HEK293 (cell line): ENCODE measurements around the gene BEST1.

Source experiments
- FEZF1 ChIP-seq: fragments of 450-650 bp; formaldehyde crosslinking; IDR thresholded peaks from 2 replicates; pipeline ENCODE4 v1.5.1; 2016; ENCODE audit warnings: missing biosample characterization, missing genetic modification characterization
- HOXD13 ChIP-seq: sonication (generic); formaldehyde crosslinking; IDR thresholded peaks from 2 replicates; pipeline ENCODE4 v1.8.0; 2022; ENCODE audit warnings: missing genetic modification reagents, borderline replicate concordance
- OVOL3 ChIP-seq: fragments of 450-650 bp; formaldehyde crosslinking; IDR thresholded peaks from 2 replicates; pipeline ENCODE4 v1.5.1; 2016; ENCODE audit warnings: missing biosample characterization, missing genetic modification characterization
- ZNF114 ChIP-seq: fragments of 450-650 bp; formaldehyde crosslinking; IDR thresholded peaks from 2 replicates; pipeline ENCODE4 v1.5.0; 2017; ENCODE audit warnings: missing biosample characterization, missing genetic modification characterization
- ZNF157 ChIP-seq: fragments of 450-650 bp; formaldehyde crosslinking; IDR thresholded peaks from 2 replicates; pipeline ENCODE4 v1.5.1; 2016; ENCODE audit warnings: missing biosample characterization, missing genetic modification characterization
- ZNF2 ChIP-seq: fragments of 450-650 bp; formaldehyde crosslinking; IDR thresholded peaks from 2 replicates; pipeline ENCODE4 v1.5.1; 2016; ENCODE audit warnings: missing biosample characterization, missing genetic modification characterization
- ZNF248 ChIP-seq: fragments of 450-650 bp; formaldehyde crosslinking; IDR thresholded peaks from 2 replicates; pipeline ENCODE4 v1.5.1; 2017; ENCODE audit warnings: missing biosample characterization, missing genetic modification characterization
- ZNF292 ChIP-seq: fragments of 450-650 bp; formaldehyde crosslinking; IDR thresholded peaks from 2 replicates; pipeline ENCODE4 v1.5.1; 2016; ENCODE audit warnings: low read depth, missing biosample characterization, missing genetic modification characterization, borderline replicate concordance
- ZNF416 ChIP-seq: fragments of 450-650 bp; formaldehyde crosslinking; IDR thresholded peaks from 2 replicates; pipeline ENCODE4 v1.5.1; 2016; ENCODE audit warnings: missing biosample characterization, missing genetic modification characterization
- ZNF433 ChIP-seq: fragments of 450-650 bp; formaldehyde crosslinking; IDR thresholded peaks from 2 replicates; pipeline ENCODE4 v1.5.1; 2016; ENCODE audit warnings: missing biosample characterization, missing genetic modification characterization, low read depth
- ZNF560 ChIP-seq: fragments of 450-650 bp; formaldehyde crosslinking; IDR thresholded peaks from 2 replicates; pipeline ENCODE4 v1.5.1; 2017; ENCODE audit warnings: missing biosample characterization, missing genetic modification characterization, borderline replicate concordance
- ZNF596 ChIP-seq: fragments of 450-650 bp; IDR thresholded peaks from 2 replicates; pipeline ENCODE4 v1.5.0; 2018; ENCODE audit warnings: missing biosample characterization, mild to moderate bottlenecking, missing genetic modification characterization, moderate library complexity
- ZNF600 ChIP-seq: fragments of 450-650 bp; formaldehyde crosslinking; IDR thresholded peaks from 2 replicates; pipeline ENCODE4 v1.5.1; 2016; ENCODE audit warnings: missing biosample characterization, missing genetic modification characterization
- ZNF610 ChIP-seq: fragments of 450-650 bp; formaldehyde crosslinking; IDR thresholded peaks from 2 replicates; pipeline ENCODE4 v1.5.1; 2016; ENCODE audit warnings: missing biosample characterization, missing genetic modification characterization, borderline replicate concordance
- ZNF660 ChIP-seq: fragments of 450-650 bp; IDR thresholded peaks from 2 replicates; pipeline ENCODE4 v1.5.1; 2018; ENCODE audit warnings: missing biosample characterization, mild to moderate bottlenecking, missing genetic modification characterization
- ZNF747 ChIP-seq: fragments of 450-650 bp; formaldehyde crosslinking; IDR thresholded peaks from 2 replicates; pipeline ENCODE4 v1.5.1; 2016; ENCODE audit warnings: missing biosample characterization, missing genetic modification characterization
- ZNF776 ChIP-seq: fragments of 450-650 bp; formaldehyde crosslinking; IDR thresholded peaks from 2 replicates; pipeline ENCODE4 v1.5.0; 2017; ENCODE audit warnings: missing biosample characterization, missing genetic modification characterization, borderline replicate concordance
- ZNF791 ChIP-seq: fragments of 450-650 bp; formaldehyde crosslinking; IDR thresholded peaks from 2 replicates; pipeline ENCODE4 v1.5.1; 2016; ENCODE audit warnings: missing biosample characterization, missing genetic modification characterization
- ZNF792 ChIP-seq: fragments of 450-650 bp; formaldehyde crosslinking; IDR thresholded peaks from 2 replicates; pipeline ENCODE4 v1.5.1; 2016; ENCODE audit warnings: missing biosample characterization, missing genetic modification characterization
- ZSCAN23 ChIP-seq: fragments of 450-650 bp; formaldehyde crosslinking; IDR thresholded peaks from 2 replicates; pipeline ENCODE4 v1.5.1; 2016; ENCODE audit warnings: missing biosample characterization, missing genetic modification characterization
- TF ChIP-seq, protein P1 (sequence below): fragments of 450-650 bp; formaldehyde crosslinking; IDR thresholded peaks from 2 replicates; pipeline ENCODE4 v1.5.1; 2016; ENCODE audit warnings: missing biosample characterization, missing genetic modification characterization
- TF ChIP-seq, protein P2 (sequence below): fragments of 450-650 bp; formaldehyde crosslinking; IDR thresholded peaks from 2 replicates; pipeline ENCODE4 v1.5.1; 2017; ENCODE audit warnings: missing biosample characterization, missing genetic modification characterization
- TF ChIP-seq, protein P3 (sequence below): fragments of 450-650 bp; formaldehyde crosslinking; IDR thresholded peaks from 2 replicates; pipeline ENCODE4 v1.5.1; 2016; ENCODE audit warnings: missing biosample characterization, missing genetic modification characterization
- TF ChIP-seq, protein P4 (sequence below): fragments of 450-650 bp; formaldehyde crosslinking; IDR thresholded peaks from 2 replicates; pipeline ENCODE4 v1.5.1; 2016; ENCODE audit warnings: missing biosample characterization, missing genetic modification characterization, borderline replicate concordance

BEST1 gene

DNA sequence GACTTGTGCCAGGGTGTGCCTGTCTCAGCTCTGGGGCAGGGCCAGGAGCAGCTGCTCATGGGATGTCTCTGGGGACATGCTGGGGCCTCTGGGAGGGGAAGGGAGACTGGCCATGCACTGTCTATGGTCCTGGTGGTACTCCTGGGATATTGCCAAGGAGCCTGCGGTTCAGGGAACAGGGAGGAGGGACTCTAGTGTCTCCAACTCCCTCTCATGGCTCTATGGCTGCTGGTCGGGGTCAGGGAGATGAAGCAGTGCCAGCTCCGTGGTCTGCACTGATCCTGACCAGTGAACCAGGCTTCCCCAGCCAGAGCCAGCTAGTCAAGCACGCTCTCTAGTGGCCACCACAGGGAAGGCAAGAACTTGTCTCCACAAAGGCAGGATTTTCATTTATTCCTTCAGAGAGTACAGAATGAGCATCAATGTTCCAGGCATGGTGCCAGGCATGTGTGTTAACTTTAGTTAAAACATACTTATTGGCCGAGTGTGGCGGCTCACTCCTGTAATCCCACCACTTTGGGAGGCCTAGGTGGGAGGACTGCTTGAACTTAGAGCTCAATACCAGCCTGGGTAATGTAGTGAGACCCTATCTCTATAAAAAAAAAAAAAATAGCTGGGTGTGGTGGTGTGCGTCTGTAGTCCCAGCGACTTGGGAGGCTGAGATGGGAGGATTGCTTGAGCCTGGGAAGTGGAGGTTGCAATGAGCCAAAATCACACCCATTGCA is 2.5 kb upstream of the BEST1 start (continued):
- peak; percentile 80 for TF ChIP-seq FEZF1 (tag by site-specific recombination)
- TF ChIP-seq ZNF776 (tag by site-specific recombination), result no peak
- TF ChIP-seq ZNF660 (tag by site-specific recombination), result peak; percentile 92
- TF ChIP-seq ZNF610 (tag by site-specific recombination), result no peak
- TF ChIP-seq OVOL3 (tag by site-specific recombination), result no peak
- TF ChIP-seq ZNF560 (tag by site-specific recombination), result no peak
- TF ChIP-seq ZNF248 (tag by site-specific recombination), result no peak
- TF ChIP-seq ZNF791 (tag by site-specific recombination), result no peak
- no peak for TF ChIP-seq ZNF157 (tag by site-specific recombination)
- TF ChIP-seq ZNF600 (tag by site-specific recombination), result peak; percentile 92
- no peak for TF ChIP-seq ZNF292 (tag by site-specific recombination)
- TF ChIP-seq, protein P1, sequence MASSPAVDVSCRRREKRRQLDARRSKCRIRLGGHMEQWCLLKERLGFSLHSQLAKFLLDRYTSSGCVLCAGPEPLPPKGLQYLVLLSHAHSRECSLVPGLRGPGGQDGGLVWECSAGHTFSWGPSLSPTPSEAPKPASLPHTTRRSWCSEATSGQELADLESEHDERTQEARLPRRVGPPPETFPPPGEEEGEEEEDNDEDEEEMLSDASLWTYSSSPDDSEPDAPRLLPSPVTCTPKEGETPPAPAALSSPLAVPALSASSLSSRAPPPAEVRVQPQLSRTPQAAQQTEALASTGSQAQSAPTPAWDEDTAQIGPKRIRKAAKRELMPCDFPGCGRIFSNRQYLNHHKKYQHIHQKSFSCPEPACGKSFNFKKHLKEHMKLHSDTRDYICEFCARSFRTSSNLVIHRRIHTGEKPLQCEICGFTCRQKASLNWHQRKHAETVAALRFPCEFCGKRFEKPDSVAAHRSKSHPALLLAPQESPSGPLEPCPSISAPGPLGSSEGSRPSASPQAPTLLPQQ, result peak; percentile 39; the same call in 1 of the 2 replicates
- no peak for TF ChIP-seq ZNF416
- TF ChIP-seq, protein P2, sequence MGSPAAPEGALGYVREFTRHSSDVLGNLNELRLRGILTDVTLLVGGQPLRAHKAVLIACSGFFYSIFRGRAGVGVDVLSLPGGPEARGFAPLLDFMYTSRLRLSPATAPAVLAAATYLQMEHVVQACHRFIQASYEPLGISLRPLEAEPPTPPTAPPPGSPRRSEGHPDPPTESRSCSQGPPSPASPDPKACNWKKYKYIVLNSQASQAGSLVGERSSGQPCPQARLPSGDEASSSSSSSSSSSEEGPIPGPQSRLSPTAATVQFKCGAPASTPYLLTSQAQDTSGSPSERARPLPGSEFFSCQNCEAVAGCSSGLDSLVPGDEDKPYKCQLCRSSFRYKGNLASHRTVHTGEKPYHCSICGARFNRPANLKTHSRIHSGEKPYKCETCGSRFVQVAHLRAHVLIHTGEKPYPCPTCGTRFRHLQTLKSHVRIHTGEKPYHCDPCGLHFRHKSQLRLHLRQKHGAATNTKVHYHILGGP (tag by site-specific recombination), result no peak
- no peak for TF ChIP-seq HOXD13 (CRISPR knock-in tag)
- TF ChIP-seq, protein P3, sequence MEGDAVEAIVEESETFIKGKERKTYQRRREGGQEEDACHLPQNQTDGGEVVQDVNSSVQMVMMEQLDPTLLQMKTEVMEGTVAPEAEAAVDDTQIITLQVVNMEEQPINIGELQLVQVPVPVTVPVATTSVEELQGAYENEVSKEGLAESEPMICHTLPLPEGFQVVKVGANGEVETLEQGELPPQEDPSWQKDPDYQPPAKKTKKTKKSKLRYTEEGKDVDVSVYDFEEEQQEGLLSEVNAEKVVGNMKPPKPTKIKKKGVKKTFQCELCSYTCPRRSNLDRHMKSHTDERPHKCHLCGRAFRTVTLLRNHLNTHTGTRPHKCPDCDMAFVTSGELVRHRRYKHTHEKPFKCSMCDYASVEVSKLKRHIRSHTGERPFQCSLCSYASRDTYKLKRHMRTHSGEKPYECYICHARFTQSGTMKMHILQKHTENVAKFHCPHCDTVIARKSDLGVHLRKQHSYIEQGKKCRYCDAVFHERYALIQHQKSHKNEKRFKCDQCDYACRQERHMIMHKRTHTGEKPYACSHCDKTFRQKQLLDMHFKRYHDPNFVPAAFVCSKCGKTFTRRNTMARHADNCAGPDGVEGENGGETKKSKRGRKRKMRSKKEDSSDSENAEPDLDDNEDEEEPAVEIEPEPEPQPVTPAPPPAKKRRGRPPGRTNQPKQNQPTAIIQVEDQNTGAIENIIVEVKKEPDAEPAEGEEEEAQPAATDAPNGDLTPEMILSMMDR (tag by site-specific recombination), result peak; percentile 77
- no peak for TF ChIP-seq ZNF747 (tag by site-specific recombination)
- TF ChIP-seq ZNF596 (tag by site-specific recombination), result no peak
- no peak for TF ChIP-seq ZNF792 (tag by site-specific recombination)
- TF ChIP-seq ZNF114 (tag by site-specific recombination), result no peak
- no peak for TF ChIP-seq ZNF433
- TF ChIP-seq, protein P4, sequence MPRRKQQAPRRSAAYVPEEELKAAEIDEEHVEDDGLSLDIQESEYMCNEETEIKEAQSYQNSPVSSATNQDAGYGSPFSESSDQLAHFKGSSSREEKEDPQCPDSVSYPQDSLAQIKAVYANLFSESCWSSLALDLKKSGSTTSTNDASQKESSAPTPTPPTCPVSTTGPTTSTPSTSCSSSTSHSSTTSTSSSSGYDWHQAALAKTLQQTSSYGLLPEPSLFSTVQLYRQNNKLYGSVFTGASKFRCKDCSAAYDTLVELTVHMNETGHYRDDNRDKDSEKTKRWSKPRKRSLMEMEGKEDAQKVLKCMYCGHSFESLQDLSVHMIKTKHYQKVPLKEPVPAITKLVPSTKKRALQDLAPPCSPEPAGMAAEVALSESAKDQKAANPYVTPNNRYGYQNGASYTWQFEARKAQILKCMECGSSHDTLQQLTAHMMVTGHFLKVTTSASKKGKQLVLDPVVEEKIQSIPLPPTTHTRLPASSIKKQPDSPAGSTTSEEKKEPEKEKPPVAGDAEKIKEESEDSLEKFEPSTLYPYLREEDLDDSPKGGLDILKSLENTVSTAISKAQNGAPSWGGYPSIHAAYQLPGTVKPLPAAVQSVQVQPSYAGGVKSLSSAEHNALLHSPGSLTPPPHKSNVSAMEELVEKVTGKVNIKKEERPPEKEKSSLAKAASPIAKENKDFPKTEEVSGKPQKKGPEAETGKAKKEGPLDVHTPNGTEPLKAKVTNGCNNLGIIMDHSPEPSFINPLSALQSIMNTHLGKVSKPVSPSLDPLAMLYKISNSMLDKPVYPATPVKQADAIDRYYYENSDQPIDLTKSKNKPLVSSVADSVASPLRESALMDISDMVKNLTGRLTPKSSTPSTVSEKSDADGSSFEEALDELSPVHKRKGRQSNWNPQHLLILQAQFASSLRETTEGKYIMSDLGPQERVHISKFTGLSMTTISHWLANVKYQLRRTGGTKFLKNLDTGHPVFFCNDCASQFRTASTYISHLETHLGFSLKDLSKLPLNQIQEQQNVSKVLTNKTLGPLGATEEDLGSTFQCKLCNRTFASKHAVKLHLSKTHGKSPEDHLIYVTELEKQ (tag by site-specific recombination), result no peak
- TF ChIP-seq ZSCAN23 (tag by site-specific recombination), result no peak
- peak; percentile 38; the same call in 1 of the 2 replicates for TF ChIP-seq ZNF2 (tag by site-specific recombination)
